Hematopoietic multipotent progenitor cell treated with erythropoietin and hydrocortisone succinate and interleukin-3 and kit ligand, for 17 days (in vitro differentiated cells): ENCODE results near the gene IFNG.

Source experiments
- DNase-seq: peaks from one replicate; pipeline ENCODE4 v3.0.0-alpha.2; 2015; ENCODE audit warnings: low spot score

Gene IFNG

DNA sequence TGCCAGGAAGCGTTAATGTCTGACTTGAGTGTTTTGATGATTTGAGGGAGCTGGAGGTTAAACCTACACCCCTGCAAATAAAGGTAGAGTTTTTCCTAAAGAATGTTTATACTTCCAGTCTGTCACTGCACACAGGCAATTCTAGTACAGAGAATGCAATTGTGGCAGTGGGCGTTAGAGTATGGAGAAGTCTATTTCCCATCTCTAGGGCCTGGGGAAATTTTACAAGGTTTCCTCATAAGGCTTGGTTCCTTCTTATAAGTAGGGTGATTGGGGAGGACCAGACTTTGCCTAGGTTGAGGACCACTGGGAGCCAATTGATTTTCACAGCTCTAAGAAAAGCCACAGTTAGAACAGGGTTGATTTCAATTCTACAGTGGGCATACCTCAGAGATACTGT is 44.3 kb downstream of the IFNG start:
- no peak for DNase-seq

DNA sequence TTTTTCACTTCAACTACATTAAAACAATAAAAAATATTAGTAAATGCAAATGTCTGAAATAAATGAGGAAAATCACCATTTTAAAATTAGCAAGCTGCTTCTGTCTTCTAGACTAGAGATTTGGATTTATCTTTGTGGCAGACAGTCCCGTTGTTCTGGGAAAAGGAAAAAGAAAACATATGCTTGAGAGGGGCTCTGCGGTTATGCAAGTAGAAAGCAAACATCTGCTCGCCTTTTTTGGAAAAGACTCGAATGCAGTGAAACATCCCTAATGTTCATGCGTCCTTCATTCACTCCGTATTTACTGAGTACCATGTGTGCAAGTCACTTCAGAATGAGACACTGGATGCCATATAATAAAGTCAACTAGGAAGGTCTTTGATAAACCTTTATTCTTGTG is 44.9 kb downstream of the IFNG start:
- DNase-seq: no peak

DNA sequence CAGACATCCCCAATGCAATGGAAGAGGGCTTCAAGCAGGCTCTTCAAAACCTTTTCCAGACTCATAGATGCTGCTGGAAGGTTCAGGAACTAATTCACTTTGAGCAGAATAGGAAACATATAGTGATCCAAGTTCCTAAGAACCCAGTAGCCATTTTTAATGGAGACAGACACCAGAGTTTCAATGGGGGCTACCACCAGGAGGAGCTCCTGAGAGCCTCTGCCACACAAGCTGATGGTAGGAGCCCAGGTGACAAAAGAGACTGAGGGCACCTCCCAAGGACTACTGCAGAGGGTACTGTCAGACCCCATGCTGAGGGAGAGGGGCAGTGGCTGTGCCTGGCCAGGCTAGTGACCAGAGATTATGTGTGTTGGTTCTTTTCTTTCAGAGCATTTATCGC is 45.9 kb downstream of the IFNG start:
- no peak for DNase-seq

DNA sequence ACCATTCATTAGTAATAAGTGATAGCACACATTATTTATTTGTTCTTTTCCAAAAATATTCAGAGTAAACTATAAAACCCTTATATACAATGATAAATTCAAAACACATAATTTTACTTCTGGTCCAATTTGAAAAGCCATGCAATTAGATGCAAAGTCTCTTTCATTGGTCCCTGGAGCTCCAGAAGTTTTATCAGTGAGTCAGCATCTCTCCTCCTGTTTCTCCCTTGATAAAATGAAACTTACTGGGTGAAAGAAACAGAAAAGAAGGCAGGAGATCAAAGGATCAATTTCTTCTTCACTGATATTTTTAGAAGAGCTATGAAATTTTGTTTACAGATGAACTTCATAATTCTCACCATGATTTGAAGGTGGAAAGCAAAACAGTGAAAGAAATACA is 47.5 kb downstream of the IFNG start:
- DNase-seq: no peak

DNA sequence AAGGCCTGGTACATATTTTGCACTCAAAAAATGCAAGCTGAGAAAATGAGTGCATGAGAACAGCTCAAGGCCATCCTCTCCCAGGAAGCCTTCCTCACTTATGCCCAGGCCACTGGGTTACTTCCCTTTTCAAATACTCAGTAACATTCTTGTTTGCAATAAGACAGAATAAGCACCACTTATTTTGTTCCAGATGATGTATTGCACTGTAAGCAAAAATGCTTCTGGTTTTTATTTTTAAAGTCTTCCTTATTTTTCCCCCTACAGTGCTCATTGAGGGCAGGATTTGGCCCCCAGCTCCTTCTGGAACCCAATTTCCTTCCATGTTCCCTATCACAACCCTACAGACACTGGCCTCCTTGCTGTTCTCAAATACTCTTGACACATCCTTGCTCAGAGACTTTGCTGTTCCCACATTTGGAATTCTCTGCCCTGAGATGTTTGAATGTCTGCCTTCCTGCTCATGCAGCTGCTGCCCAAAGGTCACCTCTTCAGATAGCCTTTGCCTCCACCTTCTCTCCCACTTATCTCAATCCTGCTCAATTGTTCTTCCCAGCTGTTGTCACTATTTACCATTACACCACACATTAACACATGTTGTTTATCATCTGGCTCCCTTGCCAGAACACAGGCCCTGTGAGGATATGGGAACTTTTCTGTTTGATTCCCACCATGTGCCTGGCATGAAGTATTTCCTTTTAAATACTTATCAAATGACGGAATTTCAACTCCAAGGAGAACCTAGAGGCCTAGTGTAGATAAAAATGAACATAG is 49.9 kb downstream of the IFNG start:
- no peak for DNase-seq

DNA sequence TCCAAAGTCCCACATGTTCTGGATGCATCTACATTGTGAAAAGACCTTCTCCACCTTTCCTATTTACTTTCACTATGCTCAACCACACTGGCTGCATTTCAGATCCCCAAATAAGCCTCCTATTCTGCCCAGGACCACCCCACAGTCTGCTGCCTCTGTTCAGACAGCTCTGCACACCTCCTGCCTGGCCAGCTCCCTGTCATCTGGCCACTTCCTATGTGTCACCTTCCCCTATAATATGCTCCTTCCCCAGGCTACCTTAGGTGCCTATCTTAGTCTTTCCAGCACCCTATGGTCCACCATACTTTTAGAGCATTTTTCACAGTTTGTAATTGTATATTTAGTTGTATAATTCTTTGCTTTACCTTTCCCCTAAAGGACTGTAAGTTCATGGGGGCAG is 50.5 kb downstream of the IFNG start:
- DNase-seq: no peak

DNA sequence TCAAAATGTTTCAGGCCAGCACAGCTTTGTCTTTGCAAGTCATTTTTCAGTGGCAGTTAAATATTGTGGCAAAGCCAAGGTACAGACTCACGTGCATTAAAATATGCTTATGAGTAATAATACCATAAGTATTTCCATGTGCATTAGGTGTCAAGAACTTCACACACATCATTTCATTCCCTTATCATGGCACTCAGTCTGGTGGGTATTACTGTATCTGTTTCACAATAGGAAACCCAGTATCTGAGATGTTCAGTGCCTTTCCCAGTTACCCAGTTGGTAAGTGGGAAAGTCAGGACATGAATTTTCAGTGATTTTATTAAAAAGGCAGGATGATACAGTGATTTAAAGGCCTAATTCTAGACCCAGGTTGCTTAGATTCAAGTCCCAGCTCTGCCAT is 52.9 kb downstream of the IFNG start:
- no peak for DNase-seq

DNA sequence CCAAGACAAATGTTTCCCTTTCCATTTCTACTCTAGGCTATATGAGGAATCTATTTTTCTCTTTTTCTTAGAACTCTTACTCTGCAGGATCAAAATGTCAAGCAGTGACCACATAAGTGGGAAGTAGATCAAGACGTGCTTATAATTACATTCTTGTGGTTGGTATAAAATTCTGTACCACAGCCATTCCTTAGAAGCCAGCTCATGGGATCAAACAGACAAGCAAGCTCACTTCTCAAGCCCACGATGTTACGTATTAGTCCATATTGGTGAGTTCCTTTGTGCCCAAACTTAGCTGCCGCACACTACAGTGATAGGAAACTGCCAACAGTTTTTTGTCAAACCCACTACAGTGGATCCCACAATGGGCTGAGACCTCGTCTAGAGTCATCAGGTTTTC is 53.4 kb downstream of the IFNG start:
- DNase-seq: no peak
